ENCODE results near the gene DRG1. TPM values are rescaled to one million over a fixed set of nuclear protein-coding genes. Genes with fewer than 3 reads are reported as not detected.

The DRG1 gene
- total RNA-seq, 1 experiment from 2014 or later: 116 TPM

GRCh38 chr22:31363885-31364465, 35.4 kb upstream of the DRG1 start:
- intact Hi-C loops (cut with micrococcal nuclease; ENCODE audit: unreplicated experiment): no loop called here
- no peak for TF ChIP-seq EZH2 (IDR thresholded peaks at IDR 0.05; ENCODE audit: borderline replicate concordance, low read depth, low read length, poor library complexity, severe bottlenecking)
- TF ChIP-seq, protein P1, sequence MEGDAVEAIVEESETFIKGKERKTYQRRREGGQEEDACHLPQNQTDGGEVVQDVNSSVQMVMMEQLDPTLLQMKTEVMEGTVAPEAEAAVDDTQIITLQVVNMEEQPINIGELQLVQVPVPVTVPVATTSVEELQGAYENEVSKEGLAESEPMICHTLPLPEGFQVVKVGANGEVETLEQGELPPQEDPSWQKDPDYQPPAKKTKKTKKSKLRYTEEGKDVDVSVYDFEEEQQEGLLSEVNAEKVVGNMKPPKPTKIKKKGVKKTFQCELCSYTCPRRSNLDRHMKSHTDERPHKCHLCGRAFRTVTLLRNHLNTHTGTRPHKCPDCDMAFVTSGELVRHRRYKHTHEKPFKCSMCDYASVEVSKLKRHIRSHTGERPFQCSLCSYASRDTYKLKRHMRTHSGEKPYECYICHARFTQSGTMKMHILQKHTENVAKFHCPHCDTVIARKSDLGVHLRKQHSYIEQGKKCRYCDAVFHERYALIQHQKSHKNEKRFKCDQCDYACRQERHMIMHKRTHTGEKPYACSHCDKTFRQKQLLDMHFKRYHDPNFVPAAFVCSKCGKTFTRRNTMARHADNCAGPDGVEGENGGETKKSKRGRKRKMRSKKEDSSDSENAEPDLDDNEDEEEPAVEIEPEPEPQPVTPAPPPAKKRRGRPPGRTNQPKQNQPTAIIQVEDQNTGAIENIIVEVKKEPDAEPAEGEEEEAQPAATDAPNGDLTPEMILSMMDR (conservative IDR thresholded peaks at IDR 0.05; ENCODE audit: low read depth, low read length): no peak
- Histone ChIP-seq H3K27ac (ENCODE audit: low read depth, low read length, poor library complexity, severe bottlenecking) (no peak overlapping the region), H3K4me3 (ENCODE audit: low read depth, low read length, poor library complexity, severe bottlenecking) (no peak overlapping the region), H3K27me3 (replicated peaks; ENCODE audit: insufficient read depth, low read depth, low read length, poor library complexity) (no peaks in the 10 kb centered on the region), H3K4me1 (ENCODE audit: insufficient read depth, low read length, poor library complexity, severe bottlenecking) (no peaks in the 10 kb centered on the region), H3K36me3 (ENCODE audit: insufficient read depth, low read length, poor library complexity, severe bottlenecking) (no peaks in the 10 kb centered on the region), H3K9me3 (ENCODE audit: low read depth, low read length, poor library complexity, severe bottlenecking) (no peaks in the 10 kb centered on the region)
- no peak for DNase-seq (ENCODE audit: low spot score)
- no TSS peak for BruUV-seq (replicated peaks)
- ChIA-PET POLR2A (ENCODE audit: low non-redundant PET) (no interaction called here), CTCF (no interaction called here)

DNA sequence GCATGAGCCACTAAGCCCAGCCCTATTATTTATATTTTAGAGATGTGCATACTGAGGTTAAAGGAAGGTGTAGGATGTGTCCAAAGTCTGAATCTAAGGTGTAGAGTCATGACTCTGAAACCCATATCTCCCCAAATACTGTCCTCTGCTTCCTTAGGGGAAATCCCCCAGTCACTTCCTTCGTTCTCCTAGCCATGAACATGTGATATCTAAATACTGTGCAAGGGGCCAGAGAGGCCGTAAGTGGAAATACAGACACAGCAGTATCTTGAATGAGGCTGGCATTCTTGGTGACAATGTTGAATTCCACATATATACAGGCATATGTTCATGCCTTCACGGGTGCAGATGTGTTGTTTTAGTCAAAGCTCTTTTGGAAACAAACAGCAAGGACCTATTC, 32.0 kb upstream of the DRG1 start:
- no peak for DNase-seq (ENCODE audit: low spot score)
- H3K27me3 ChIP-seq (replicated peaks; ENCODE audit: insufficient read depth, low read depth, low read length, poor library complexity): no peaks in the 10 kb centered on the region
- no peak overlapping the region for H3K4me3 ChIP-seq (ENCODE audit: low read depth, low read length, poor library complexity, severe bottlenecking)
- intact Hi-C loops (cut with micrococcal nuclease; ENCODE audit: unreplicated experiment): no loop called here
- no peaks in the 10 kb centered on the region for H3K4me1 ChIP-seq (ENCODE audit: insufficient read depth, low read length, poor library complexity, severe bottlenecking)
- H3K9me3 ChIP-seq (ENCODE audit: low read depth, low read length, poor library complexity, severe bottlenecking): no peaks in the 10 kb centered on the region
- no peak overlapping the region for H3K27ac ChIP-seq (ENCODE audit: low read depth, low read length, poor library complexity, severe bottlenecking)
- no peaks in the 10 kb centered on the region for H3K36me3 ChIP-seq (ENCODE audit: insufficient read depth, low read length, poor library complexity, severe bottlenecking)
- TF ChIP-seq, protein P1 (conservative IDR thresholded peaks at IDR 0.05; ENCODE audit: low read depth, low read length): no peak
- TF ChIP-seq EZH2 (IDR thresholded peaks at IDR 0.05; ENCODE audit: borderline replicate concordance, low read depth, low read length, poor library complexity, severe bottlenecking): no peak
- ChIA-PET CTCF (interaction anchor here (0.6 kb wide), 1 partner anchor 12 kb away, joined by 4 read pairs; no protein-coding TSS in a partner anchor), POLR2A (ENCODE audit: low non-redundant PET) (interaction anchor here (0.6 kb wide), 1 partner anchor 17 kb away, joined by 3 read pairs; no protein-coding TSS in a partner anchor)
- no TSS peak for BruUV-seq (replicated peaks)

- TF ChIP-seq EZH2 (IDR thresholded peaks at IDR 0.05; ENCODE audit: borderline replicate concordance, low read depth, low read length, poor library complexity, severe bottlenecking): no peak
- TF ChIP-seq, protein P1 (conservative IDR thresholded peaks at IDR 0.05; ENCODE audit: low read depth, low read length): no peak
- Histone ChIP-seq H3K4me3 (ENCODE audit: low read depth, low read length, poor library complexity, severe bottlenecking) (no peak overlapping the region), H3K27me3 (replicated peaks; ENCODE audit: insufficient read depth, low read depth, low read length, poor library complexity) (no peaks in the 10 kb centered on the region), H3K36me3 (ENCODE audit: insufficient read depth, low read length, poor library complexity, severe bottlenecking) (no peaks in the 10 kb centered on the region), H3K9me3 (ENCODE audit: low read depth, low read length, poor library complexity, severe bottlenecking) (no peaks in the 10 kb centered on the region), H3K27ac (ENCODE audit: low read depth, low read length, poor library complexity, severe bottlenecking) (no peak overlapping the region), H3K4me1 (ENCODE audit: insufficient read depth, low read length, poor library complexity, severe bottlenecking) (no peaks in the 10 kb centered on the region)
- POLR2A ChIA-PET (ENCODE audit: low non-redundant PET): no interaction called here
- no TSS peak for BruUV-seq (replicated peaks)
- CTCF ChIA-PET: no interaction called here
- no peak for DNase-seq (ENCODE audit: low spot score)
- intact Hi-C loops (cut with micrococcal nuclease; ENCODE audit: unreplicated experiment): no loop called here
Observed at GRCh38 chr22:31377612-31378011, 21.8 kb upstream of the DRG1 start.

Data from A673 (cell line).